OCI-LY1 (cell line): ENCODE measurements around the gene ZFHX3.

Experiments
- H2AFZ ChIP-seq: fragments of 200-600 bp; sonication (generic), shearing (Covaris generic); 2 replicates; pipeline ENCODE4 v1.6.0; 2014; ENCODE audit warnings: antibody characterized with exemption, mild to moderate bottlenecking, low read length
- H3F3A ChIP-seq: fragments of 200-600 bp; sonication (generic), shearing (Covaris generic); 2 replicates; pipeline ENCODE4 v1.6.0; 2014; ENCODE audit warnings: mild to moderate bottlenecking, antibody characterized with exemption, low read length, moderate library complexity; ENCODE audit not compliant: insufficient read depth
- H3K27ac ChIP-seq: fragments of 200-600 bp; sonication (generic); 2 replicates; pipeline ENCODE4 v1.5.1; 2014; ENCODE audit warnings: low read length, mixed run types, mild to moderate bottlenecking, low read depth; ENCODE audit not compliant: poor library complexity, severe bottlenecking
- H3K27me3 ChIP-seq: fragments of 200-600 bp; sonication (generic); 2 replicates; pipeline ENCODE4 v1.6.0; 2014; ENCODE audit warnings: antibody characterized with exemption, mild to moderate bottlenecking, low read length, moderate library complexity; ENCODE audit not compliant: insufficient read depth
- H3K36me3 ChIP-seq: fragments of 200-600 bp; sonication (generic); 2 replicates; pipeline ENCODE4 v1.6.1; 2014; ENCODE audit warnings: mild to moderate bottlenecking, antibody characterized with exemption, low read length, moderate library complexity, mixed read lengths; ENCODE audit not compliant: insufficient read depth
- H3K4me1 ChIP-seq: fragments of 200-600 bp; sonication (generic); 2 replicates; pipeline ENCODE4 v1.5.1; 2014; ENCODE audit warnings: mild to moderate bottlenecking, low read length, moderate library complexity; ENCODE audit not compliant: insufficient read depth, severe bottlenecking
- H3K4me2 ChIP-seq: fragments of 200-600 bp; sonication (generic), shearing (Covaris generic); 2 replicates; pipeline ENCODE4 v1.6.1; 2014; ENCODE audit warnings: low read length
- H3K4me3 ChIP-seq: fragments of 200-600 bp; sonication (generic); 2 replicates; pipeline ENCODE4 v1.5.1; 2014; ENCODE audit warnings: low read length, low read depth, mild to moderate bottlenecking, mixed read lengths; ENCODE audit not compliant: poor library complexity, severe bottlenecking
- H3K79me2 ChIP-seq: fragments of 200-600 bp; shearing (Covaris generic); 2 replicates; pipeline ENCODE4 v1.6.1; 2016; ENCODE audit warnings: mixed run types, low read length, mixed read lengths; ENCODE audit not compliant: insufficient read depth
- H3K9ac ChIP-seq: fragments of 200-600 bp; sonication (generic), shearing (Covaris generic); 2 replicates; pipeline ENCODE4 v1.6.1; 2014; ENCODE audit warnings: mild to moderate bottlenecking, low read length, mixed read lengths
- H3K9me2 ChIP-seq: fragments of 200-600 bp; sonication (generic), shearing (Covaris generic); 2 replicates; pipeline ENCODE4 v1.6.1; 2014; ENCODE audit warnings: low read depth, mild to moderate bottlenecking, low read length, mixed read lengths
- H3K9me3 ChIP-seq: fragments of 200-600 bp; shearing (Covaris generic); 2 replicates; pipeline ENCODE4 v1.6.1; 2014; ENCODE audit warnings: low read length, mixed read lengths
- H4K20me1 ChIP-seq: fragments of 200-600 bp; sonication (generic), shearing (Covaris generic); 2 replicates; pipeline ENCODE4 v1.6.0; 2016; ENCODE audit warnings: mild to moderate bottlenecking, low read length; ENCODE audit not compliant: insufficient read depth
- EZH2 ChIP-seq: fragments of 200-600 bp; sonication (generic), shearing (Covaris generic); IDR thresholded peaks from 2 replicates; pipeline ENCODE4 v1.8.0; 2017; ENCODE audit warnings: borderline replicate concordance, mixed run types, mild to moderate bottlenecking, antibody characterized with exemption, low read length, moderate library complexity, mixed read lengths
- TF ChIP-seq, protein P1 (sequence below): fragments of 200-600 bp; sonication (generic), shearing (Covaris generic); IDR thresholded peaks from 2 replicates; pipeline ENCODE4 v1.5.1; 2017; ENCODE audit warnings: mild to moderate bottlenecking, antibody characterized with exemption, low read length, moderate library complexity, mixed read lengths

ZFHX3 gene, protein sequence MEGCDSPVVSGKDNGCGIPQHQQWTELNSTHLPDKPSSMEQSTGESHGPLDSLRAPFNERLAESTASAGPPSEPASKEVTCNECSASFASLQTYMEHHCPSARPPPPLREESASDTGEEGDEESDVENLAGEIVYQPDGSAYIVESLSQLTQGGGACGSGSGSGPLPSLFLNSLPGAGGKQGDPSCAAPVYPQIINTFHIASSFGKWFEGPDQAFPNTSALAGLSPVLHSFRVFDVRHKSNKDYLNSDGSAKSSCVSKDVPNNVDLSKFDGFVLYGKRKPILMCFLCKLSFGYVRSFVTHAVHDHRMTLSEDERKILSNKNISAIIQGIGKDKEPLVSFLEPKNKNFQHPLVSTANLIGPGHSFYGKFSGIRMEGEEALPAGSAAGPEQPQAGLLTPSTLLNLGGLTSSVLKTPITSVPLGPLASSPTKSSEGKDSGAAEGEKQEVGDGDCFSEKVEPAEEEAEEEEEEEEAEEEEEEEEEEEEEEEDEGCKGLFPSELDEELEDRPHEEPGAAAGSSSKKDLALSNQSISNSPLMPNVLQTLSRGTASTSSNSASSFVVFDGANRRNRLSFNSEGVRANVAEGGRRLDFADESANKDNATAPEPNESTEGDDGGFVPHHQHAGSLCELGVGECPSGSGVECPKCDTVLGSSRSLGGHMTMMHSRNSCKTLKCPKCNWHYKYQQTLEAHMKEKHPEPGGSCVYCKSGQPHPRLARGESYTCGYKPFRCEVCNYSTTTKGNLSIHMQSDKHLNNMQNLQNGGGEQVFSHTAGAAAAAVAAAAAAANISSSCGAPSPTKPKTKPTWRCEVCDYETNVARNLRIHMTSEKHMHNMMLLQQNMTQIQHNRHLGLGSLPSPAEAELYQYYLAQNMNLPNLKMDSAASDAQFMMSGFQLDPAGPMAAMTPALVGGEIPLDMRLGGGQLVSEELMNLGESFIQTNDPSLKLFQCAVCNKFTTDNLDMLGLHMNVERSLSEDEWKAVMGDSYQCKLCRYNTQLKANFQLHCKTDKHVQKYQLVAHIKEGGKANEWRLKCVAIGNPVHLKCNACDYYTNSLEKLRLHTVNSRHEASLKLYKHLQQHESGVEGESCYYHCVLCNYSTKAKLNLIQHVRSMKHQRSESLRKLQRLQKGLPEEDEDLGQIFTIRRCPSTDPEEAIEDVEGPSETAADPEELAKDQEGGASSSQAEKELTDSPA (N-terminal part only)

DNA sequence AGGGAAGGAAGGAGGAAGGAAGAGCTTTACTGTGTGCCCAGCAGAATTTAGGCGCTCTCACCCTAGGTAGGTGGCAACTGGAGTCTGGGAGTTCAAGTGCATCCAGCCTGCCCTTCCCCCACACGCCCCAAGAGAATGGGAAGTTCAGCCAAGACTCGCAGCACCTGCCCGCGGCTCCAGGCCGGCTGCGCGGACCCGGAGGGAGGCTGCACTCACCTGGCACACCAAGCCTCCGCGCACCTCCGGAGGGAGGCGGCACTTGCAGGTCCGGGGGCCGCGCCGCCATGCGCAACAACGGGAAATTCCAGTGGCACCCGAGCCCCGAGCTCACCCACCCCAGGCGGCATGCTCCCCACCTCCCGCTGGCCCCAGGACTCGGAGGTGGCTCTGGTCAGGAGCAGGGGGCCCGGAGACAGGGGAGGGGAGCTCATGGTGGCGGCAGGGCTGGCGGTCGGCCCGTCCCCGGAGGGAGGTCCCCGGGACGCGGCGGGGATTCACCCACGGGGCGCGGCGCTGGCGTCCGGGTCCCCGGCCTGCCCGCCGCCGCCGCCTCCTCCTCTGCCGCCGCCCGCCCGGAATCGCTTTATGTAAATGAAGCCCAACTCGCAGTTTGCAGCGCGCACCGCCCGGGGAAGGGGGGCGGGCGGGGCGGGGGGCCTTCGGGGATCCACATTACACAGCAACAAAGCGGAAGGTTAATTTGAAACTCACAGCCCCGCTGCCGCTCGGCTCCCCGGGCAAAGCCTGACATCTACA lies at the start of gene ZFHX3:
ZFHX3 (minus strand) TSS at position 593 of the 756 bp plus-strand sequence. CDS start 87,983 bp downstream, outside the sequence.
- no peaks in the 10 kb centered on the region for H4K20me1 ChIP-seq
- TF ChIP-seq, protein P1, sequence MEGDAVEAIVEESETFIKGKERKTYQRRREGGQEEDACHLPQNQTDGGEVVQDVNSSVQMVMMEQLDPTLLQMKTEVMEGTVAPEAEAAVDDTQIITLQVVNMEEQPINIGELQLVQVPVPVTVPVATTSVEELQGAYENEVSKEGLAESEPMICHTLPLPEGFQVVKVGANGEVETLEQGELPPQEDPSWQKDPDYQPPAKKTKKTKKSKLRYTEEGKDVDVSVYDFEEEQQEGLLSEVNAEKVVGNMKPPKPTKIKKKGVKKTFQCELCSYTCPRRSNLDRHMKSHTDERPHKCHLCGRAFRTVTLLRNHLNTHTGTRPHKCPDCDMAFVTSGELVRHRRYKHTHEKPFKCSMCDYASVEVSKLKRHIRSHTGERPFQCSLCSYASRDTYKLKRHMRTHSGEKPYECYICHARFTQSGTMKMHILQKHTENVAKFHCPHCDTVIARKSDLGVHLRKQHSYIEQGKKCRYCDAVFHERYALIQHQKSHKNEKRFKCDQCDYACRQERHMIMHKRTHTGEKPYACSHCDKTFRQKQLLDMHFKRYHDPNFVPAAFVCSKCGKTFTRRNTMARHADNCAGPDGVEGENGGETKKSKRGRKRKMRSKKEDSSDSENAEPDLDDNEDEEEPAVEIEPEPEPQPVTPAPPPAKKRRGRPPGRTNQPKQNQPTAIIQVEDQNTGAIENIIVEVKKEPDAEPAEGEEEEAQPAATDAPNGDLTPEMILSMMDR = no peak
- TF ChIP-seq EZH2 = no peak
- H3K9ac ChIP-seq = peak within 1 kb of the TSS; percentile 24; the same call in 1 of the 2 replicates
- H3K4me3 ChIP-seq = peak within 1 kb of the TSS; percentile 53
- peak within 1 kb of the TSS; percentile 60 for H3K4me2 ChIP-seq
- H3K4me1 ChIP-seq = no peaks in the 10 kb centered on the region
- peaks cover 8% of the 10 kb centered on the region; the same call in 1 of the 2 replicates for H3K27me3 ChIP-seq
- H3F3A ChIP-seq = no peaks in the 10 kb centered on the region
- no peak within 1 kb of the TSS for H3K27ac ChIP-seq
- H2AFZ ChIP-seq = no peak within 1 kb of the TSS
- no peaks in the 10 kb centered on the region for H3K9me3 ChIP-seq
- no peaks in the 10 kb centered on the region for H3K79me2 ChIP-seq
- H3K36me3 ChIP-seq = no peaks in the 10 kb centered on the region
- no peaks in the 10 kb centered on the region for H3K9me2 ChIP-seq

DNA sequence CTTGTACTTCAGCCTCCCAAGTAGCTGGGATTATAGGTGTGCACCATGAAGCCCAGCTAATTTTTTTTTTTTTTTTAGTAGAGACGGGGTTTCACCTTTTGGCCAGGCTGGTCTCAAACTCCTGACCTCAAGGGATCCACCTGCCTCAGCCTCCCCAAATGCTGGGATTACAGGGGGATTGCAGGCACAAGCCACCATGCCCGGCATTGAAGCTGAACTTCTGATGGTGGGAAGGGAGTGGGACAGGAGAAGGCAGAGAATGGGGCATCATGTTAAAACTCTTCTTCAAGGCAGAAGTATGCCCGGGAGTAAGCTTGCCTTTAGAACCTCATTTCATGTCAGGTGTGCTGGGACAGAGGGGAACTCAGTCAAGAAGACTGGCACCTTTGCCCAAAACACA lies 48.6 kb upstream of the ZFHX3 start:
- Histone ChIP-seq H3F3A (no peaks in the 10 kb centered on the region), H3K4me2 (no peak overlapping the region), H2AFZ (no peak overlapping the region), H3K36me3 (no peaks in the 10 kb centered on the region), H3K79me2 (no peaks in the 10 kb centered on the region), H3K27ac (no peak overlapping the region), H4K20me1 (no peaks in the 10 kb centered on the region), H3K27me3 (no peaks in the 10 kb centered on the region), H3K9me3 (no peaks in the 10 kb centered on the region), H3K9me2 (no peaks in the 10 kb centered on the region), H3K4me1 (no peaks in the 10 kb centered on the region), H3K9ac (no peak overlapping the region), H3K4me3 (no peak overlapping the region)
- TF ChIP-seq EZH2 = no peak
- TF ChIP-seq, protein P1 = no peak

DNA sequence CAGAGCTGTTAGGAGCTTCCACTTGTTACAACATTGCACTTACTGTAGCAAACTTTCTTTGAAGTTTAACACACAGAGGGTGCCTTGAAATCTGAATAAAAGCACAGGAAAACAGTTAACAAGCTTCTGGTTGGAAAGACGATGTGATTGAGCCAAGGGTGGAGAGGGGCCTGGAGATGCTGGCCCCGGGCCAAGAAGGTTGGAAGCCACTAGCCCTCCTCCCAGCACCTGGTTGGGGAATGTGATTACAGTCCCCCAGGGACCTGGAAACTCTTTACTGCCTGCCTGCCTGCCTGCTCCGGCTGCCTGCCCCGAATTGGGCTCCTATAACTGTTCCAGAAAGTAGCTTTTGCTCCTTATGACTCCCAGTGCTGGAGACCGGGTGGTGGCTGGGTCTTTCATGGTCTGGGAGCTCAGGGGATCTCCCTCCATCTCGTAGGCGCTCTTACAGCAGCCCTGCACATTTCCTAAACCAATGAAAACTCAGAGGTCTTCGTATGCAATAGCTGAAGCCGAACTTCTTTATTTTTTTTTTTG lies 48.0 kb upstream of the ZFHX3 start:
- no peaks in the 10 kb centered on the region for H4K20me1 ChIP-seq
- H3F3A ChIP-seq = no peaks in the 10 kb centered on the region
- no peak overlapping the region for H3K4me2 ChIP-seq
- no peak overlapping the region for H3K9ac ChIP-seq
- H3K9me3 ChIP-seq = no peaks in the 10 kb centered on the region
- H3K27me3 ChIP-seq = no peaks in the 10 kb centered on the region
- H3K79me2 ChIP-seq = no peaks in the 10 kb centered on the region
- H3K27ac ChIP-seq = no peak overlapping the region
- no peak overlapping the region for H2AFZ ChIP-seq
- no peaks in the 10 kb centered on the region for H3K4me1 ChIP-seq
- no peak overlapping the region for H3K4me3 ChIP-seq
- no peaks in the 10 kb centered on the region for H3K9me2 ChIP-seq
- H3K36me3 ChIP-seq = no peaks in the 10 kb centered on the region
- TF ChIP-seq, protein P1 = no peak
- TF ChIP-seq EZH2 = no peak
